HepG2 (cell line): Measurements from ENCODE around the gene CCDC3. TPM values are rescaled to one million over a fixed set of nuclear protein-coding genes. Genes with fewer than 3 reads are reported as not detected.

Experiments
- ATAC-seq: fragments of 200-7000 bp; cut with Tn5 transposase; 3 replicates; pipeline ENCODE4 v1.9.1; 2020; ENCODE audit warnings: mild to moderate bottlenecking, moderate library complexity
- BruUV-seq: library from RNA; stranded (reverse); fragments of 400-500 nt; replicated peaks from 2 replicates; lab custom pipeline; 2021; lab: Mats Ljungman, UMichigan
- CTCF ChIA-PET: fragments of 300-600 bp; formaldehyde crosslinking; extraction: SDS; loops from one replicate; lab custom pipeline; 2021; ENCODE audit warnings: low total read pairs, inconsistent platforms, low intra/inter-chr PET ratio; lab: Yijun Ruan, JAX
- POLR2A ChIA-PET: fragments of 350-600 bp; sonication (Branson Sonifier 250); formaldehyde crosslinking; loops from one replicate; lab custom pipeline; 2020; ENCODE audit warnings: antibody characterized with exemption, inconsistent platforms; lab: Yijun Ruan, JAX
- DNase-seq: peaks from one replicate; pipeline ENCODE4 v3.0.0-alpha.2; 2015; ENCODE audit warnings: low spot score
- FAIRE-seq: peaks from 3 replicates; lab custom pipeline; 2011; peaks lifted over from hg19 to GRCh38; lab: Jason Lieb, UNC
- H2AFZ ChIP-seq: one replicate; pipeline ENCODE4 v1.6.1; 2011; ENCODE audit warnings: low read length, inconsistent platforms
- H3K27ac ChIP-seq: fragments of 300-600 bp; 3 replicates; pipeline ENCODE4 v1.8.0; 2011; ENCODE audit warnings: mixed run types, mild to moderate bottlenecking, mixed read lengths, low read length, inconsistent platforms; ENCODE audit not compliant: insufficient read depth; ENCODE audit errors: extremely low read length
- H3K27me3 ChIP-seq, 2 experiments: fragments of 200-600 bp in 1 of 2; 2 replicates in 1 of 2; 3 replicates in 1 of 2; pipeline versions ENCODE4 v1.6.0 to v1.8.0; 2011; ENCODE audit warnings: low read length in 2 of 2, mild to moderate bottlenecking in 2 of 2, moderate library complexity in 2 of 2, inconsistent platforms in 1 of 2; ENCODE audit not compliant: insufficient read depth in 2 of 2, control insufficient read depth in 1 of 2
- H3K36me3 ChIP-seq, 2 experiments: fragments of 200-600 bp in 1 of 2; replicated peaks in 1 of 2; 2 replicates in 1 of 2; 3 replicates in 1 of 2; pipeline versions ENCODE4 v1.5.1 to v1.8.0; 2011; ENCODE audit warnings: low read length in 2 of 2, inconsistent platforms in 1 of 2; ENCODE audit not compliant: insufficient read depth in 2 of 2, control insufficient read depth in 1 of 2
- H3K4me1 ChIP-seq: 2 replicates; pipeline ENCODE4 v1.5.1; 2012; ENCODE audit warnings: low read length, inconsistent platforms; ENCODE audit not compliant: insufficient read depth
- H3K4me2 ChIP-seq: 2 replicates; pipeline ENCODE4 v1.6.0; 2011; ENCODE audit warnings: low read depth, low read length, inconsistent platforms
- H3K4me3 ChIP-seq, 3 experiments: fragments of 200-600 bp in 1 of 3; sonication (generic), shearing (Covaris generic) in 1 of 3; replicated peaks in 1 of 3; 2 replicates each; pipeline ENCODE4 v1.5.1; 2011 to 2016; ENCODE audit warnings: low read length in 3 of 3, inconsistent platforms in 2 of 3, low read depth in 2 of 3, mild to moderate bottlenecking in 2 of 3, control low read depth in 1 of 3, mixed read lengths in 1 of 3; ENCODE audit not compliant: insufficient read depth in 1 of 3
- H3K79me2 ChIP-seq: one replicate; pipeline ENCODE4 v1.6.1; 2011; ENCODE audit warnings: low read length, inconsistent platforms; ENCODE audit not compliant: insufficient read depth
- H3K9ac ChIP-seq: 2 replicates; pipeline ENCODE4 v1.6.0; 2011; ENCODE audit warnings: mild to moderate bottlenecking, low read depth, low read length, inconsistent platforms; ENCODE audit not compliant: insufficient read depth
- H3K9me3 ChIP-seq: 2 replicates; pipeline ENCODE4 v1.5.1; 2012; ENCODE audit warnings: mild to moderate bottlenecking, low read length
- H4K20me1 ChIP-seq: 2 replicates; pipeline ENCODE4 v1.6.0; 2011; ENCODE audit warnings: inconsistent platforms, mild to moderate bottlenecking, low read length, moderate library complexity; ENCODE audit not compliant: insufficient read depth
- BRF2 ChIP-seq: sonication (generic); formaldehyde crosslinking; IDR thresholded peaks from 2 replicates; pipeline ENCODE4 v1.8.1; 2022; ENCODE audit warnings: mild to moderate bottlenecking, missing genetic modification reagents
- MAX ChIP-seq: IDR thresholded peaks from 2 replicates; pipeline ENCODE4 v1.6.1; 2012; ENCODE audit warnings: inconsistent platforms
- ZNF652 ChIP-seq: IDR thresholded peaks from 2 replicates; pipeline ENCODE4 v1.6.1; 2016; ENCODE audit warnings: low read depth, borderline replicate concordance
- WGBS: methylation state at CpG from one replicate; pipeline ENCODE4 v1.1.6; 2017; ENCODE audit warnings: low lambda C conversion rate; 5-methylcytosine and 5-hydroxymethylcytosine counted together
- in situ Hi-C: cut with HindIII; loops from 2 replicates; pipeline ENCODE4 v1.10.0; 2017; ENCODE audit warnings: low pct_unique_long_range_greater_than_20kb; ENCODE audit not compliant: extremely low pct_ligation_motif_present
- intact Hi-C: fragments of 100-400 bp; cut with micrococcal nuclease; formaldehyde crosslinking; loops from one replicate; pipeline ENCODE4 v1.10.0; 2022; ENCODE audit not compliant: unreplicated experiment
- polyA plus RNA-seq, 8 experiments: library from polyadenylated mRNA; depleted of rRNA in 3 of 8; stranded (reverse) in 7 of 8; unstranded in 1 of 8; fragments of >200 nt; fragmentation: Illumina TruSeq in 4 of 8; extraction: Trizol in 4 of 8; gene quantifications; 2 replicates each; pipeline versions ENCODE4 v1.2.1 to v1.2.3, GENCODE V29; 2011 to 2016; ENCODE audit warnings: low read depth in 4 of 8, missing spikeins in 1 of 8, mixed read lengths in 1 of 8; ENCODE audit not compliant: insufficient read depth in 1 of 8
- total RNA-seq, 5 experiments: library from RNA; depleted of rRNA; stranded (reverse); fragments of >200 nt; fragmentation: Illumina TruSeq; extraction: Trizol; gene quantifications; 2 replicates each; pipeline ENCODE4 v1.2.3, GENCODE V29; 2016; ENCODE audit warnings: low read depth in 1 of 5
- TF ChIP-seq, protein P1 (sequence below): sonication (generic); formaldehyde crosslinking; IDR thresholded peaks from 2 replicates; pipeline ENCODE4 v1.5.0; 2020; ENCODE audit warnings: missing genetic modification reagents

CCDC3 gene
- total and polyA plus RNA-seq, 2 of the 13 experiments (the other 11 are each of a cell fraction or from before 2014, with no cell fraction given), result not detected

- no peaks in the 10 kb centered on the region for H3K9me3 ChIP-seq
- H2AFZ ChIP-seq, result no peak overlapping the region
- ChIA-PET CTCF (no interaction called here), POLR2A (no interaction called here)
- H3K9ac ChIP-seq, result no peak overlapping the region
- no peak overlapping the region for H3K27ac ChIP-seq
- FAIRE-seq (no peak), ATAC-seq (no peak), DNase-seq (no peak)
- no peaks in the 10 kb centered on the region for H4K20me1 ChIP-seq
- H3K4me2 ChIP-seq, result no peak overlapping the region
- TF ChIP-seq, protein P1, sequence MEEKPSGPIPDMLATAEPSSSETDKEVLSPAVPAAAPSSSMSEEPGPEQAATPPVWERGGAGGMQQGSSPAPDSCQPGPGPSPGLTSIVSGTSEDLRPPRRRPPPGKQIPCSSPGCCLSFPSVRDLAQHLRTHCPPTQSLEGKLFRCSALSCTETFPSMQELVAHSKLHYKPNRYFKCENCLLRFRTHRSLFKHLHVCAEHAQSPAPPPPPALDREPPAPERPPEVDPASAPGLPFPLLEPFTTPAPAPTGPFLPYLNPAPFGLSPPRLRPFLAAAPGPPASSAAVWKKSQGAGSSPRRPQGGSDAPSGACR, result no peak
- TF ChIP-seq MAX, result no peak
- no TSS peak for BruUV-seq
- in situ Hi-C loops (no loop called here), intact Hi-C loops (no loop called here)
- peaks cover 2 to 28% of the 10 kb centered on the region in 2 experiments; a peak in 4 of 5 replicates for H3K27me3 ChIP-seq
- H3K4me1 ChIP-seq, result no peaks in the 10 kb centered on the region
- H3K79me2 ChIP-seq, result no peaks in the 10 kb centered on the region
- 15% methylated on average over 3 of the region's 3 CpGs for WGBS
- no peaks in the 10 kb centered on the region for H3K36me3 ChIP-seq
- H3K4me3 ChIP-seq, result no peak overlapping the region
These were observed 2.2 kb upstream of the CCDC3 start for GRCh38 chr10:13003759-13004158.

DNA sequence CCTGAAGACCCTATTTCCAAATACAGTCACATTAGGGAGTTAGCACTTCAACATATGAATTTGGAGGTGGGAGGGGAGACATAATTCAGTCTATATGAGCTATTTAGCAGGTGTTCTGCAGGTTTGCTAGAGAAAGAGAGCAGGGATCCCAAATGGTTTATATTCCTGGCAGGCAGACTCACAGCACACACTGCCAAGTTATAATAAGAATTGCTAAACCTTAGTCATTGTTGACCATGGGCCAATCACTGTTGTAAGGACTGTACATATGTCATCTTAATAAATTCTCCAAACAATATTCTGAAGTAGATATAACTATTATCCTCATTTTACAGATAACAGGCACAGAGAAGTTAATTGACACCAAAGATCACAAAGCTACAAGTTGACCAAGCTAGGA is 1.5 kb upstream of the CCDC3 start:
- Histone ChIP-seq H3K4me2 (no peak overlapping the region), H3K9ac (no peak overlapping the region), H3K27me3 (peaks cover 2 to 28% of the 10 kb centered on the region in 2 experiments; a peak in 4 of 5 replicates), H2AFZ (no peak overlapping the region), H3K36me3 (no peaks in the 10 kb centered on the region), H3K4me3 (no peak overlapping the region), H3K4me1 (no peaks in the 10 kb centered on the region), H3K27ac (no peak overlapping the region), H4K20me1 (no peaks in the 10 kb centered on the region), H3K79me2 (no peaks in the 10 kb centered on the region), H3K9me3 (no peaks in the 10 kb centered on the region)
- ATAC-seq (no peak), FAIRE-seq (no peak), DNase-seq (no peak)
- ChIA-PET POLR2A (no interaction called here), CTCF (no interaction called here)
- intact Hi-C loops, result no loop called here
- TF ChIP-seq BRF2 (CRISPR knock-in tag), result no peak
- no peak for TF ChIP-seq ZNF652 (CRISPR knock-in tag)
- in situ Hi-C loops, result no loop called here
- BruUV-seq, result no TSS peak
